Measurements from ENCODE around the gene APCDD1. TPM values are rescaled to one million over a fixed set of nuclear protein-coding genes. Genes with fewer than 3 reads are reported as not detected.
A peak's percentile ranks its signal among the peaks of the same experiment; 100 is the strongest.

The APCDD1 gene
- total RNA-seq, 1 donor from 2014 or later, result 171 TPM

- no peaks in the 10 kb centered on the region for H3K36me3 Mint-ChIP-seq (ENCODE audit: unreplicated experiment)
- H3K27me3 Mint-ChIP-seq (ENCODE audit: unreplicated experiment), result no peaks in the 10 kb centered on the region
- H3K4me3 Mint-ChIP-seq (ENCODE audit: unreplicated experiment), result no peak overlapping the region
- H3K4me1 Mint-ChIP-seq (ENCODE audit: low read depth, unreplicated experiment), result peaks cover 12% of the 10 kb centered on the region
- H3K9me3 Mint-ChIP-seq (ENCODE audit: unreplicated experiment), result peaks cover 1% of the 10 kb centered on the region
- TF ChIP-seq, protein P1, sequence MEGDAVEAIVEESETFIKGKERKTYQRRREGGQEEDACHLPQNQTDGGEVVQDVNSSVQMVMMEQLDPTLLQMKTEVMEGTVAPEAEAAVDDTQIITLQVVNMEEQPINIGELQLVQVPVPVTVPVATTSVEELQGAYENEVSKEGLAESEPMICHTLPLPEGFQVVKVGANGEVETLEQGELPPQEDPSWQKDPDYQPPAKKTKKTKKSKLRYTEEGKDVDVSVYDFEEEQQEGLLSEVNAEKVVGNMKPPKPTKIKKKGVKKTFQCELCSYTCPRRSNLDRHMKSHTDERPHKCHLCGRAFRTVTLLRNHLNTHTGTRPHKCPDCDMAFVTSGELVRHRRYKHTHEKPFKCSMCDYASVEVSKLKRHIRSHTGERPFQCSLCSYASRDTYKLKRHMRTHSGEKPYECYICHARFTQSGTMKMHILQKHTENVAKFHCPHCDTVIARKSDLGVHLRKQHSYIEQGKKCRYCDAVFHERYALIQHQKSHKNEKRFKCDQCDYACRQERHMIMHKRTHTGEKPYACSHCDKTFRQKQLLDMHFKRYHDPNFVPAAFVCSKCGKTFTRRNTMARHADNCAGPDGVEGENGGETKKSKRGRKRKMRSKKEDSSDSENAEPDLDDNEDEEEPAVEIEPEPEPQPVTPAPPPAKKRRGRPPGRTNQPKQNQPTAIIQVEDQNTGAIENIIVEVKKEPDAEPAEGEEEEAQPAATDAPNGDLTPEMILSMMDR (IDR thresholded peaks at IDR 0.05; ENCODE audit: partially characterized antibody, unreplicated experiment), result no peak
- no peak for DNase-seq
- no peak overlapping the region for H3K27ac Mint-ChIP-seq (ENCODE audit: unreplicated experiment)
Measured at GRCh38 chr18:10449396-10449795, 5.0 kb upstream of the APCDD1 start.

- peaks cover 5% of the 10 kb centered on the region for H3K27me3 Mint-ChIP-seq (ENCODE audit: unreplicated experiment)
- H3K9me3 Mint-ChIP-seq (ENCODE audit: unreplicated experiment), result peaks cover 5% of the 10 kb centered on the region
- no peak for DNase-seq
- no peak overlapping the region for H3K4me3 Mint-ChIP-seq (ENCODE audit: unreplicated experiment)
- no peak overlapping the region for H3K27ac Mint-ChIP-seq (ENCODE audit: unreplicated experiment)
- TF ChIP-seq, protein P1 (IDR thresholded peaks at IDR 0.05; ENCODE audit: partially characterized antibody, unreplicated experiment), result no peak
- no peaks in the 10 kb centered on the region for H3K36me3 Mint-ChIP-seq (ENCODE audit: unreplicated experiment)
- peaks cover 10% of the 10 kb centered on the region for H3K4me1 Mint-ChIP-seq (ENCODE audit: low read depth, unreplicated experiment)
Measured at GRCh38 chr18:10450986-10451385, 3.4 kb upstream of the APCDD1 start.

DNA sequence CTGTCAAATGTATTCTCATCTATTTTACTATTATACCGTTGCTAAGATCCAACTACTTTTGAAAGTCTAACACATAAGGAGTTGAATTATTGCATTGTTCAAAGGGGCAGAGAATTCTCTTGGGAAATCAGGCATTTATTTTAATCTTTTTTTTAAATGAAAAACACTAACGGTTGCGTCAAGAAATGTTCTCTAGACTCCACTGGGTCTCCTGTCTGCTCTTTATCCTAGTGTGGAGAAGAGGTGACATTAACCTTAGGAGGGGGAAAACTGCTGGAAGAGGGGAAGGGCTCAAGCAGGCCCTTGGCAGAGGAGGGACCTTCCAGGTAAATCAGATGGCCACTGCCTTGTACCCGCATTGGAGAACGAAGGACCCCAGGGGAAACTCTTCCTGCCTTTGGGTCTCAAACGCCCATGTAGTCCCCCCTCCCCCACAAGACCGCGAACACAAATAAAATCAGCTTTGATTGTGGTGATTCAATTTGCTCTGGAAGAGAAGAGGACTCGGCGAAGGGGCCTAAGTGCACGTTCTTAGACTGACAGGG, 1.1 kb upstream of the APCDD1 start:
- Mint-ChIP-seq H3K36me3 (ENCODE audit: unreplicated experiment) (no peaks in the 10 kb centered on the region), H3K4me1 (ENCODE audit: low read depth, unreplicated experiment) (peaks cover 20% of the 10 kb centered on the region), H3K27me3 (ENCODE audit: unreplicated experiment) (peaks cover 5% of the 10 kb centered on the region), H3K9me3 (ENCODE audit: unreplicated experiment) (peaks cover 7% of the 10 kb centered on the region), H3K27ac (ENCODE audit: unreplicated experiment) (peak overlapping the region; percentile 77), H3K4me3 (ENCODE audit: unreplicated experiment) (peak overlapping the region; percentile 69)
- TF ChIP-seq, protein P1 (IDR thresholded peaks at IDR 0.05; ENCODE audit: partially characterized antibody, unreplicated experiment), result no peak
- DNase-seq, result peak; percentile 32

GRCh38 chr18:10454681-10455557, 484 bp downstream of the APCDD1 start:
- H3K4me3 Mint-ChIP-seq (ENCODE audit: unreplicated experiment), result peak overlapping the region; percentile 97
- peak overlapping the region; percentile 97 for H3K27ac Mint-ChIP-seq (ENCODE audit: unreplicated experiment)
- peaks cover 27% of the 10 kb centered on the region for H3K4me1 Mint-ChIP-seq (ENCODE audit: low read depth, unreplicated experiment)
- peaks cover 6% of the 10 kb centered on the region for H3K9me3 Mint-ChIP-seq (ENCODE audit: unreplicated experiment)
- TF ChIP-seq, protein P1 (IDR thresholded peaks at IDR 0.05; ENCODE audit: partially characterized antibody, unreplicated experiment), result no peak
- peaks cover 5% of the 10 kb centered on the region for H3K27me3 Mint-ChIP-seq (ENCODE audit: unreplicated experiment)
- DNase-seq, result peak; percentile 39
- H3K36me3 Mint-ChIP-seq (ENCODE audit: unreplicated experiment), result no peaks in the 10 kb centered on the region
